Esophagus squamous epithelium (tissue), 5 donors: ENCODE data around the gene PROSER2. TPM values are rescaled to one million over a fixed set of nuclear protein-coding genes. Genes with fewer than 3 reads are reported as not detected.

Source experiments
- DNase-seq: peaks from one replicate; lab custom pipeline; 2025; lab: John Stamatoyannopoulos, UW
- H3K27ac ChIP-seq, 4 donors: fragments of 200-600 bp; sonication (generic); one replicate each; pipeline ENCODE4 v1.5.1; 2016 to 2019; ENCODE audit warnings: mild to moderate bottlenecking in 1 of 4
- H3K27me3 ChIP-seq, 4 donors: fragments of 200-600 bp; sonication (generic); 1 replicate in 3 of 4; 2 replicates in 1 of 4; pipeline versions ENCODE4 v1.5.1 to v1.6.0; 2017 to 2021; ENCODE audit warnings: antibody characterized with exemption in 1 of 4
- H3K36me3 ChIP-seq, 3 donors: fragments of 200-600 bp; sonication (generic); one replicate each; pipeline ENCODE4 v1.5.1; 2016 to 2019
- H3K4me1 ChIP-seq, 3 donors: fragments of 200-600 bp; sonication (generic); one replicate each; pipeline ENCODE4 v1.5.1; 2017 to 2019
- H3K4me3 ChIP-seq, 4 donors: fragments of 200-600 bp; sonication (generic); 1 replicate in 3 of 4; 2 replicates in 1 of 4; pipeline ENCODE4 v1.5.1; 2016 to 2019; ENCODE audit warnings: mild to moderate bottlenecking in 2 of 4, moderate library complexity in 1 of 4
- H3K9me3 ChIP-seq, 3 donors: fragments of 200-600 bp; sonication (generic); one replicate each; pipeline ENCODE4 v1.5.1; 2016 to 2019
- CTCF ChIP-seq, 6 experiments: fragments of 450-650 bp in 4 of 6; fragments of 200-600 bp in 2 of 6; sonication (generic) in 2 of 6; IDR thresholded peaks; one replicate each; pipeline ENCODE4 v1.5.1; 2016 to 2019; ENCODE audit warnings: antibody characterized with exemption in 6 of 6, mild to moderate bottlenecking in 4 of 6, moderate library complexity in 4 of 6
- POLR2A ChIP-seq, 4 donors: fragments of 450-650 bp; IDR thresholded peaks; one replicate each; pipeline ENCODE4 v1.6.1; 2017; ENCODE audit warnings: antibody characterized with exemption in 4 of 4, mild to moderate bottlenecking in 4 of 4, moderate library complexity in 3 of 4
- WGBS, 2 donors: methylation state at CpG; one replicate each; pipeline ENCODE4 v1.1.5; 2018; 5-methylcytosine and 5-hydroxymethylcytosine counted together
- intact Hi-C: fragments of 100-400 bp; cut with DNase I; formaldehyde crosslinking; loops from one replicate; pipeline ENCODE4 v1.15.0; 2022
- total RNA-seq, 4 donors: library from RNA; depleted of rRNA; stranded (reverse); fragments of >200 nt; gene quantifications; one replicate each; pipeline ENCODE4 v1.1.0, GENCODE V29; 2016
- donor health status: DM: yes; HTN: yes; CAD: no.

Gene PROSER2
- total RNA-seq, 4 donors from 2014 or later = 6.4 to 15.5 (median 11.1) TPM

- intact Hi-C loops = loop anchor here (10.0 kb wide), 1 partner anchor 204 kb away; no protein-coding TSS in a partner anchor
- Histone ChIP-seq H3K4me3 (no peak overlapping the region), H3K27ac (no peak overlapping the region), H3K27me3 (no peaks in the 10 kb centered on the region), H3K36me3 (no peaks in the 10 kb centered on the region), H3K4me1 (no peaks in the 10 kb centered on the region), H3K9me3 (no peaks in the 10 kb centered on the region)
- TF ChIP-seq POLR2A (IDR thresholded peaks at IDR 0.05) (no peak), CTCF (IDR thresholded peaks at IDR 0.05) (no peak)
- 80 to 87% methylated on average over 2 to 5 of the region's 6 CpGs for WGBS, 2 donors
- no peak for DNase-seq
Observed at GRCh38 chr10:11781114-11781513, 42.0 kb upstream of the PROSER2 start.

DNA sequence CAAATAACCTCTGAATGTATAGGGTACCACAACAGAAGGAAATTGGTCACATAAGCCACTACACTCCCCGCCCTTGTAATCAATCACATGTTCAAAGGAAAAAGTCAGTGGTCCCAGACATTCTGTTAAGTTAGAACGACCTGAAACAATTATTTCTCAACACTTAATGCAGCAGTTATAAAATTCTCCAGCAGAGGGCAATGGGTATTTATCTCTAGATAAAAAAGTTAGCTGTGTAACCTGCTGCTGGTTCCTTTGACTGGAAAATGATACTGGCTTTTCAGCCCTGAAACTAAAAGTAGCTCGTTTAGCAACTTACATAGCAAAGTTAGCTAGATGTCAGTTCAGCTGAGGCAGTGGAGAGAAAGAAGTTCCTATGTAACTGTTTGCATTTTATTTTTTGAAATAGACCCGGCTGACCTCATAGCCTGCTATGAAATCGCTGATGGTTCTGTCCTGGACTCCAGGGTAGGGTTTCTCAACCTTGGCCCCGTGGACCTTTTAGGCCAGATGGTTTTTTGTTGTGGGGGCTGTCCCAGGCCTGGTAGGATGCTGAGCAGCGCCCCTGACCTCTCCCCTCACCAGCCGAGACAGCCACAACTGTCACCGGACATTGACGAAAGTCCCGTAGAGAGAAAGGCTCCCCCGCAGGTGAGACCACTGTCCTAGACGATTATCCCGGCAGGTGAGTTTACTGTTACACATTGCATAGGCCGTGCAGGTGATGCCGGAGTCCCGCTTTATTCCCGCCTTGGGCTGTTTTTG is 40.2 kb upstream of the PROSER2 start:
- Histone ChIP-seq H3K9me3 (no peaks in the 10 kb centered on the region), H3K36me3 (no peaks in the 10 kb centered on the region), H3K4me3 (no peak overlapping the region), H3K27ac (no peak overlapping the region), H3K4me1 (no peaks in the 10 kb centered on the region), H3K27me3 (no peaks in the 10 kb centered on the region)
- 53 to 54% methylated on average over 8 to 11 of the region's 18 CpGs for WGBS, 2 donors
- TF ChIP-seq CTCF (IDR thresholded peaks at IDR 0.05) (peak; percentile 51 to 83 (median 69)), POLR2A (IDR thresholded peaks at IDR 0.05) (no peak)
- no peak for DNase-seq
- intact Hi-C loops = loop anchor here (10.0 kb wide), 1 partner anchor 202 kb away; no protein-coding TSS in a partner anchor

DNA sequence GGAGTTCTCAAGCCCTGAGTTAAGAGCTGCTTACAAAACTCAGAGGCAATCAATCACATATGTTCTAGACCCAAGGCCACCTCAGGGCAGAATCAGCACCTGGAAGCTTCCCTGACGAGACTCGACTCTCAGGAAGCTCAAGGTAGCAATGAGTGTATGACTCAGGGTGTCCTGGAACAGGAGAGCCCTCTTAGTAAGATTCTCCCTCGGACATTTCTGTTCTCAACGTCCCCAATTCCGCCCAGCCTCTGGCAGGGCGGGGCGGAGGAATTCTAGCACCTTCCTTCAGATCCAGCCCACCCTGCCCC is 39.6 kb upstream of the PROSER2 start:
- no peak for DNase-seq
- TF ChIP-seq POLR2A (IDR thresholded peaks at IDR 0.05) (no peak), CTCF (IDR thresholded peaks at IDR 0.05) (no peak)
- no peaks in the 10 kb centered on the region for H3K27me3 ChIP-seq
- intact Hi-C loops = loop anchor here (10.0 kb wide), 1 partner anchor 201 kb away; no protein-coding TSS in a partner anchor
- H3K4me1 ChIP-seq = no peaks in the 10 kb centered on the region
- no peak overlapping the region for H3K4me3 ChIP-seq
- 60 to 67% methylated on average over 7 of the region's 7 CpGs for WGBS, 2 donors
- H3K27ac ChIP-seq = no peak overlapping the region
- H3K36me3 ChIP-seq = no peaks in the 10 kb centered on the region
- no peaks in the 10 kb centered on the region for H3K9me3 ChIP-seq

DNA sequence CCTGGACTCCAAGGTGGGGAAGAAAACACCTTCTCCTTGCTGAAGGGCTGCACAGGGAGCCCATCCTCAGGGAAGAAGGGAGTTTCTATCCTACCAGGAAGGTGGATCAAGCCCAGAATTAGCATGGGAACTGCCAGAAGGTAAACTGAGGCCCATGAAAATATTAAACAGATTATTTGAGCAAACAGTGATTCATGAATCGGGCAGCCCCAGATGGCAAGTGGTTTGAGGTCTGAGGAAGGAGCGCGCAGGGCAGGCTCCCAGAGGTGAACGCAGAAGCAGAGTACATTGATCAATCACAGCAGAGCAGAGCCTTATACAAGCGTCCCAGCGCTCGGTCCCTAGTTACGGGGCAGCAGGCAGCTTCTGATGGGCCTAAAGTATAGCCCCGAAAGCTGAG is 35.8 kb upstream of the PROSER2 start:
- WGBS, 2 donors = 78 to 93% methylated on average over 8 to 9 of the region's 9 CpGs
- intact Hi-C loops = loop anchor here (10.0 kb wide), 1 partner anchor 197 kb away; no protein-coding TSS in a partner anchor
- H3K27me3 ChIP-seq = peaks cover 0 to 8% (median 0%) of the 10 kb centered on the region in 4 donors
- TF ChIP-seq CTCF (IDR thresholded peaks at IDR 0.05) (no peak), POLR2A (IDR thresholded peaks at IDR 0.05) (no peak)
- DNase-seq = no peak
- no peaks in the 10 kb centered on the region for H3K36me3 ChIP-seq
- no peaks in the 10 kb centered on the region for H3K9me3 ChIP-seq
- no peak overlapping the region for H3K4me3 ChIP-seq
- H3K27ac ChIP-seq = no peak overlapping the region
- H3K4me1 ChIP-seq = no peaks in the 10 kb centered on the region

DNA sequence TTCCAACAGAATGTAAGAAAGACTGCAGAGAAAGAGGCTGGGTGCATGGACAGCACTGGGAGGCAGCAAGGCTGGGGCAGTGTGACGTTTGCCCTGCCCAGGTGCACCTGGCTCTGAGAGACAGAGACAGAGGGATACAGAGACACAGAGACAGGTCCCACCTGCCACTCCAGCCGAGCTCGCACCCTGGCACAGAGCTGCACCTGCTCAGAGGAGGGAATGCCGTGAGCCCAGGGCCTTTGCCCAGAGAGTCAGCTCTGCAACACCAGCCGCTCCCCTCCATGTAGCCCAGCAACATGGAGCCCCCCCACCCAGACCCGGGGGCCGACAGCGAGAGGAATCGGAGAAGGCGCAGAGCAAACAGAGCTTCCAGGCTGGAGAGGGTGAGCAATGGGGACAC is 35.3 kb upstream of the PROSER2 start:
- Histone ChIP-seq H3K27me3 (peaks cover 0 to 8% (median 0%) of the 10 kb centered on the region in 4 donors), H3K27ac (no peak overlapping the region), H3K4me3 (no peak overlapping the region), H3K9me3 (no peaks in the 10 kb centered on the region), H3K4me1 (no peaks in the 10 kb centered on the region), H3K36me3 (no peaks in the 10 kb centered on the region)
- no peak for DNase-seq
- intact Hi-C loops = loop anchor here (10.0 kb wide), 1 partner anchor 197 kb away; no protein-coding TSS in a partner anchor
- no CpG with 5 or more reads among the region's 10 CpGs for WGBS, 2 donors
- no peak for TF ChIP-seq CTCF (IDR thresholded peaks at IDR 0.05)
- no peak for TF ChIP-seq POLR2A (IDR thresholded peaks at IDR 0.05)
